Measurements from ENCODE around the gene HOXB1.

- no peak for TF ChIP-seq CTCF (conservative IDR thresholded peaks at IDR 0.05; ENCODE audit: low read depth in 2 of 2)
- TF ChIP-seq POLR2AphosphoS5 (IDR thresholded peaks at IDR 0.05; ENCODE audit: low read depth), result no peak
These were observed 35.3 kb upstream of the HOXB1 start for GRCh38 chr17:48565925-48566710.

All from GM23338 (cell line).